Head of caudate nucleus (tissue), 42 donors: ENCODE data around the gene STK38.
"Not testable (repeated sequence)": the region's sequence is repeated elsewhere in the genome, so short reads cannot be mapped to it uniquely, and the experiment has no call there.

Experiments used
- DNase-seq, 42 donors: peaks; one replicate each; pipeline versions ENCODE4 v3.0.0 to v3.0.0-alpha.2; 2020 to 2021; ENCODE audit warnings: mixed read lengths in 7 of 42
- intact Hi-C: fragments of 100-400 bp; cut with DNase I; formaldehyde crosslinking; loops from one replicate; pipeline ENCODE4 v1.15.0; 2022

The STK38 gene

DNA sequence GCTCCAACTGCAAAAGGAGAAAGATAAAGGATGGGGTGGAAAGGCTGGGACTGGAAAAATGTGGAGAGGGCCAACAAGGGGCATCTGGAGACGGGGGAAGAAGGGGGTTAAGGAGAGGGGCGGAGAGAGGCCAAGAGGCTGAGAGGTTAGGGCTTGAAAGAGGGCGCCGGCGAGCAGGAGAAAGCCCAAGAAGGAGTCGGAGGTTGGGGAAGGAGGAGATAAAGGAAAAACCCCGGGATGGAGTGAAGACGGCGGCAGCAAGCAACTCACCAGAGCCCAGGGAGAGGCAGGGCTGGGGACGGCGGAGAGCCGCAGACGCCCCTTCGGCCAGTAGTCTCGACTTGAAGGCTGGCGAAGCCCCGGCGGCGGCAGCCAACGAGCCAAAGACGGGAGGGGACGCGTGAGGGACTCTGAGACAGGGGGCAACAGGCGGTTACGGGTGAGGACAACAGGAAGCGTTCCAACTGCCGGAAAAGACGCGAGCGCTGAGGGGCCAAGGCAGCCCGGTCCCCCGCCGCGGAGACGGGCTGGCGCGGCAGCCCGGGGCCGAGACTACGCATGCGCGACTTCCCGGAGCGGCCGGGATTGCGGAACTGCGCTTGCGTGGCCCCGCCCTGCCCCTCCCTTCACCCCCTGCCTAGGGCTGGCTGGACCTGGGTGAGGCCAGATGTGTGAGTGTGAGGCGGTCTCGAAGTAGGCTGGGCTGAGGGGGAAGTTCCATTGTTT is at the start of gene STK38:
Gene STK38 (minus strand): TSS at position 560 of the 726 bp plus-strand sequence. CDS start 7,277 bp downstream, outside the sequence.
- DNase-seq = peak; percentile 68 to 96 (median 90)
- intact Hi-C loops = loop anchor here (2.0 to 5.0 kb wide), 3 partner anchors 46 to 125 kb away; partner anchors contain the start of genes KCTD20 and PXT1

DNA sequence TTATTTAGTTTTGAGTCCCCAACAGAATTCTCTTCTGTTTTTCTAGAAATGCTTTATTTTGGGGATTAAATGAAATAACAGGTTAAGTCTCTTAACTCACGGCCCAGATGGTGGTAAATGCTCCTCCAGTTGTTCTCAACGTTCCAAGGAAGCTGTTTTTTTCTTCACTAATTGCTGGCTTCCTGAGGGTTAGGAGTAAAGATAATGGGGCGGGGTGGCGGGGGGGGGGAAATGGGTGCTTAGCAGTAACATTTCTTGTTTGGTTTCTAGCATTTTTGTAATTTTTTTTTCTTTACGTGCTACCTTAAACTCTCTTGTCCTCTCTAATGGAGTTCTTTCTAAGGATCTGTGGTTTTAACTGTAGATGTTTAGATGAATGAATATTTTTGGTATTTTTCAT is 49.1 kb upstream of the STK38 start:
- DNase-seq = no peak
- intact Hi-C loops = no loop called here

DNA sequence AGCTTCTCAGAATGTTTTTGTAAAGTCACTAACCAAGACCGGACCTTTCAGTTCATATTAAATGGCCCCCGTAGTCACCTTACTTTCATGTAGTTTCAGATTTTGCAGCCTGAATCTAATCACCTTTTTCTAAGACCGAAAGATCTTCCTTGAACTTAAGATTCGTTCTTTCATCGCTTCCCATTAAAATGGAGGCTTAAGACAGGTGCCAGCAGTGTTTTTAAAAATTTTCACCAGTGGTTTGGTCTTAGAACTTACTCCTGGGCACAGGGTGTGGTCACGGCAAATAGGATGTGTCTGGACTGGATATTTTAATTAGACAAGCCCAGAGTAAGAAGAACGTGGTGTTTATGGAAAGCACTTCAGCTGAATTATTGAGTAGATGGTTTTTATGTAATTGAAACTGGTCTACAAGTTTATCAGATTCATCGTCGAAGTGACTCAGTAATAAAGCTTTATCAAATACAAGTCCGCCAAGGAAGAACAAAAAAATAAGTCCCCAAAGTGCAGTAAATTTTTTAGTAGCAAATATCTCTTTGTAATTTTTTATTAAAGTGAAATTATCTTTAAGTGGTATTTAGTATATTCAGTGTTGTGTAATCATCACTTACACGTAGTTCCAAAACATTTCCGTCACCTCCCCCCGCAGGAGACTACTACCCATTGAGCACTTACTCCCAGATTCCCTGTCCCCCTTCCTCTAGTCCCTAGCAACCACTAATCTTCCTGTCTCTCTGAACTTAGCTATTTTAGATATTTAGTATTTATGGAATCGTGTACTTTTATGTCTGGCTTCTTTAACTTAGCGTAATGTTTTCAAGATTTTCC is 47.8 kb upstream of the STK38 start:
- peak in 19 of 42 donors; percentile 13 to 69 (median 38) for DNase-seq
- intact Hi-C loops = loop anchor here (2.0 kb wide), 2 partner anchors 152 to 172 kb away; partner anchors contain the start of genes KCTD20 and PXT1

DNA sequence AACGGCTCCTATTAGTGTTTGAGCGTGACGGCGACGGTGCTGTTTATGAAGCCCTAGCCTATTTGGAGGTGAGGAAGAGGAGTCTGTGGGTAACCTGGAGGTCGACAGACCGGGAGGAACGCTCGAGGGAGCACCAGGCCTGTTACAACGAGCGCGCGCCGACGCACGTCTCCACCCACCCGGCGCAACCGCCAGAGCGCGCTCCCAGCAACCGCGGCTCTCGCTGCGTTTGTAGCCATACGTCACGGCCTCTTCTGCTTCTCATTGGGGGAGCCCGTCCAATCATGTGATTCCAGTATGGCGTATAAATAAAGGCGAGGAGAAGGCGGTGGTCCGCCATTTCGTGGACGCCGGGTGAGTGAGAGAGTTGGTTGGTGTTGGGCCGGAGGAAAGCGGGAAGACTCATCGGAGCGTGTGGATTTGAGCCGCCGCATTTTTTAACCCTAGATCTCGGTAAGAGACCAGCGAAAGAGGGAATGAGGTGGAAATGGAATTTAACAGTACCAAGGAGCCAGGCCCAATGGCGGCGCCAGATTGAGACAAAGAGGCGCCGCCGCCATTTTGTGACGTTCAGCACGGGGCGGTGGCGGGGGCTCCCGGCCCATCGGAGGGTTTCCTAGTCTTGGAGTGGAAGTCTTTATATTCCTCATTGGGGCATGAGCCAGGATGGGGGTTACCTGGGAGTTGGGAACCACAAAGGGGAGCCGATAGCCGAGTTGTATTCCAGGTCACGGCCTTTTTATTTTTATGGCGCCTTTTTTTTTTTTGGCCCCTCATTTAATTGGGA is 46.9 kb upstream of the STK38 start, which contains the start of gene SRSF3:
Gene SRSF3 (plus strand): TSS at position 334 of the 787 bp plus-strand sequence. CDS start 2,401 bp downstream, outside the sequence.
- intact Hi-C loops = loop anchor here (2.0 kb wide), 2 partner anchors 151 to 171 kb away; partner anchors contain the start of genes KCTD20 and PXT1
- DNase-seq = peak; percentile 92 to 99 (median 98)

DNA sequence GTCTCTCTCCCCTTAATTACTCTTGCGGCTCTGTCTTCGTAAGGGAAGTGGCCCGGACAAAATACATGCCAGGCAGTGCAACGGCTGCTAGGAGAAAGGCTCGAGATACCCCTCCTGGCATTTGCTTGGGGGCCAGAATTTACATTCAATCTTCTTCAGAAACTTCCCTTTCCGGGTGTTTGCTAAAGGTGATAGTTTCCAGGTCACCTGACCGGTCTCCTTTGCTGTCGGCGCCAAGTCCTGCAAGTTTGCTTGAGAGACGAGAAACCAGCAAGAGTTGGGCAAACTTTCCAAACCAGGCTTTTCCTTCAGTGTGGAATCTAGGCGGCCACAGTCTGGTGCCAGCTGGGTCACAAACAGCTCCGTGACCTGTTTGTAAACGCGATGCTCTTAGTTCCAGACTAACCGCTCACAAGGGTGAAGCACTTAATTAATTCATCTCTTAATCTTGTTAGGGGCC is 46.3 kb upstream of the STK38 start:
- intact Hi-C loops = loop anchor here (2.0 kb wide), 3 partner anchors 47 to 171 kb away; partner anchors contain the start of genes KCTD20, PXT1 and STK38
- peak; percentile 38 to 83 (median 67) for DNase-seq

DNA sequence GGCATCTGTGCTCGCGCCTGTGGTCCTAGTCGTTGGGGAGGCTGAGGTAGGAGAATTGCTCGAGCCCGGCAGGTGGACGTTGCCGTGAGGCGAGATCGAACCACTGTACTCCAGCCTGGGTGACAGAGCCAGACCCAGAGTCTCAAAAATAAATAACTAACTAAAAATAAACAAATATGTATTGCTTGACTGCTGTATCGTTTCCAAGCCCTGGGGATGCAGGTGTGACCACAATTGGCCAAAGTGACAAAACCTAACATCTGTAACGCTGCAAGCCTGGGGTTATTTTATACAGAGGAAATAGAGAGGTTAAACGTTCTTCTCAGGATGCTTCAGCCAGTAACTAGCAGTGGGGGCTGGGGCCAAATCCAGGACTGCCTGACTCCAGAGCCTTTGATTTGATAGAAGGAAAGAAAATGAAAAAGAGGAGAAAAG is 45.0 kb upstream of the STK38 start:
- intact Hi-C loops = loop anchor here (2.0 kb wide), 1 partner anchor 45 kb away; the partner anchor contains the start of gene STK38
- DNase-seq = no peak

DNA sequence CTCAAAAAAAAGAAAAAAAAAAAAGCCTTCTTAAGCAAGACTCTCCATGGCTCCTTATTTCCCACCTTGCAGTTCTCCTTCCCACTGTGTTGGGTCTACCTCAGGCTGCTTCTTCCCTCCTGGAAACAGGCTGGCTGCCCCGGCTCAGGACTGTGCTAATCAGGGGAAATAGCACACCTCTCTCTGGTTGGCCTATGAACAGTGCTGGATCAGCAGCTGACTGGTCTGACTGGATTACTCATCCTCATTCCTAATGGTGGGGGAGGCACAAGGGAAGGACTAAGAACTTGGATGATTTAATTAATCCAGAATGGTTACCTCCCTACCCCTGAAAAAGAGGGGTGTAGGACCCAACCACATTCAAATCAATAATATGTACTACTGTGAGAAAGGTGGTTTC is 43.0 kb upstream of the STK38 start:
- intact Hi-C loops = no loop called here

DNA sequence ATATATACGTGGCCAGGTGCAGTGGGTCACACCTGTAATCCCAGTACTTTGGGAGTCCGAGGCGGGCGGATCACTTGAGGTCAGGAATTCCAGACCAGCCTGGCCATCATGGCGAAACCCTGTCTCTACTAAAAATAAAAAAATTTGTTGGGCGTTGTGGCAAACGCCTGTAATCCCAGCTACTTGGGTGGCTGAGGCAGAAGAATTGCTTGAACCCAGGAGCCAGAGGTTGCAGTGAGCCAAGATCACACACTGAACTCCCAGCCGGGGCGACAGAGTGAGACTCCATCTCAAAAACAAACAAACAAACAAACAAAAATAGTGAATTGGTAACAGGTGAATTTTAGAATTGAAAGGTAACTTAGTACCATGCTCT is 41.7 kb upstream of the STK38 start:
- DNase-seq, intact Hi-C loops: not testable (repeated sequence)

More for the DNA sequence above, 43.0 kb upstream of the STK38 start:
- no peak for DNase-seq

DNA sequence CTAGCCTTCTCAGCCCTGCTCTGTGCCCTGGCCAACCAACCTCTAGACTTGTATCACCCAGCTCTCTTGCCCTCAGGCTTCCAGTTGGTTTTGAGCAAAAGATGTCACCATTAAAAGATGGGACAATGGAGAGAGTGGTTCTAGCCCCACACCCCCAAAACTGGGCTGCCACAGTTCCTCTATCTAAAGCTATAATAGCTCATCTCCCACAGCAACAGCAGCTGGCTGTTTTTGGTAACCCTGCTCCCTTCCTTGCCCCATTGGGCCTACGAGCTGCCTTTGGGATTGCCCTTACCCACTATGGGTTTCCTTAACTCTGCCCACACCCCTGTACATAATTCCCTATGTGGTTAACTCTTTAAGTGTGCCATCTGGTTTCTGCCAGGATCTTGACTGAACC is 39.3 kb upstream of the STK38 start:
- DNase-seq = no peak
- intact Hi-C loops = no loop called here

DNA sequence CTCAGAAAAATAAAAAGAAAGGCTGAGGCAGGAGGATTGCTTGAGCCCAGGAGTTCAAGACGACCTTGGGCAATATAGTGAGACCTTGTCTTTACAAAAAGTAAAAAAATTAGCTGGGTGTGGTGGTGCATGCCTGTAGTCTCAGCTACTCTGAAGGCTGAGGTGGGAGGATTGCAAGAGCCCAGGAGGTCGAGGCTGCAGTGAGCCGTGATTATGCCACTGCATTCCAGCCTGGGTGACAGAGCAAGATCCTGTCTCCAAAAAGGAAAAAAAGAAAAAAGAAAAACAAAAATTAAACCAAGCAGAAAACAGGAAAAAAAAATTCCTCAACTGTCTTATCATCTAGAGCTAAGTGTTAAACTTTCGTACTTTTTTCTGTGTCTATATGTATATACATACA is 34.4 kb upstream of the STK38 start:
- intact Hi-C loops = no loop called here
- DNase-seq = no peak

DNA sequence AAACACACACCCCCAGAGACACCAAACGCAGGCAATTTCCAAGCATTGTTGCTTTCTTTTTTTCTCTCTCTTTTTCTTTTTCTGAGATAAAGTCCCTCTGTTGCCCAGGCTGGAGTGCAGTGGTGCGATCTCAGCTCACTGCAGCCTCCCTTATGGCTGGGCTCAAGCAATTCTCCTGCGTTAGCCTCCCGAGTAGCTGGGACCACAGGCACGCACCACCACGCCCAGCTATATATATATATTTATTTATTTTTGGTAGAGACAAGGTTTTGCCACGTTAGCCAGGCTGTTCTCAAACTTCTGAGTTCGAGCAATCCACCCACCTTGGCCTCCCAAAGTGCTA is 32.9 kb upstream of the STK38 start:
- DNase-seq = no peak
- intact Hi-C loops = no loop called here

DNA sequence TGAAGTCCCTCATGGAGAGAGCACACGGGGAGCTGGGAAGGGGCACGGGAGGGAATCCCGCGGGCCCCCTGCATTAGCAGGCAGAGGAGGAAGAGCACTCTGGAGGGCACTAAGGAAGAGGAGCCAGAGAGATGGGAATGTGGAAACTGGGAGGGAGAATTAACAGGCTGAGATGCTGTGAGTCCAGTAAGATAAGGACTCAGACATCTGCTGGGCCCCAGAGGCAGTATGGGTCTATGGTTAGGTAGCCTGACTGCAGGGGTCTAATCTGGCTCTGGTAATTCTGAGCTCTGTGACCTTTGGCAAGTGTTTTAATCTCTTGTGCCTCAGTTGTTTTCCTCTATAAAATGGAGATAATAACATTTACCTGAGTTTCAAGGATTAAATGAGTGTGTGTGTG is 31.2 kb upstream of the STK38 start:
- DNase-seq = no peak
- intact Hi-C loops = no loop called here

DNA sequence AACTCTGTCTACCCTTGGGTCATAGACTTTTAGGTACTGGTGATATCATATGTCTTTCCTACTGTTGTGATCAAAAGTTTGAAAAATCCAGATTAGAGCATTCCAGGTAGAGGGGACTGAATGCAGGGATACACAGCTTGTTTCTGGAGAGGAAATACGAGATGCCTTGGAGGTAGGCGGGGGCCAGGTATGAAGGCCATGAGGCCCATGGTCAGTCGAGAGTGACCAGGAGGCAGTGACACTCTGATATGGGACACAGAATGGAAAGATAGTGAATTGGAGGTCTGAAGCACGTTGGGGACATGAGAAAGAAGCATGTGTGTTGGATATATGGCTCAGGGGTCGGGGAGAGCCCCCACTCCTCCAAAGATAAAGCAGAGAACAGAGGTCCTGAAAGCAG is 30.8 kb upstream of the STK38 start:
- no peak for DNase-seq

DNA sequence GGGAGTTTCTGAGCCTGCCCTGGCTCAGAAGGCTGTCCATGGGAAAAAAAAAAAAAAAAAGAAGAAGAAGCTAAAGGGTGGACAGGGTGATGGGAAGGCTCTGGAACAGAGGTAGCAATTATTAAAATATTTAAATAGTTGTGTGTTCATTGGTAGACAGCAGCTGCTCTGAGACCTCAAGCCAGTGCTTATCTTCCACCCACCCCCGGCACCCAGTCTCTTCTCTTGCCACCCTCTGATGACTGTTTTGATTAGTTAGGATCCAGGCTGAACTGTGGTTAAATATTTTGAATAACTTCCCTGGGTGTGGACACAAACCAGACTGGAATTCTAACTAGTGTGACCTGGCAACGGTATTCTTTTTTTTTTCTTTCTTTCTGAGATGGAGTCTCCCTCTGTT is 30.0 kb upstream of the STK38 start:
- DNase-seq = no peak

More for the DNA sequence above, 30.8 kb upstream of the STK38 start:
- intact Hi-C loops = no loop called here

DNA sequence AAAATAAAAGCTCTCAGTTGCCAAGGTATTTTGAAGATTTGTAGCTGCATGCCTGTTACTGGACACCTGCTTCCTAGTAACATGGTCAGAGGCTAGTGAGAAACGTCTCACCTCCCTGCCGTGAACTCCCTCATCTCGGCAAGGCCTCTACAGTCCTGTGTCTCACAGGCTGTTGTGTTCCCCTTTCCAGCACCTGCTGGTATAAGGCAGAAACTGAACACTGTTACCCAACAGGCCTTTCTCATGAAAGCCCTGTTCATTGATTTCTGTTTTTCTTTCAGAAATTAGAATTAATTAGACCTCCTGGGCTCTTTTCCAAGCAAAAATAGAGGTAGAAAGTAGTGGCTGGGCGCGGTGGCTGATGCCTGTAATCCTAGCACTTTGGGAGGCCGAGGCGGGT is 29.3 kb upstream of the STK38 start:
- no peak for DNase-seq
- intact Hi-C loops = no loop called here

More for the DNA sequence above, 30.0 kb upstream of the STK38 start:
- intact Hi-C loops = no loop called here

DNA sequence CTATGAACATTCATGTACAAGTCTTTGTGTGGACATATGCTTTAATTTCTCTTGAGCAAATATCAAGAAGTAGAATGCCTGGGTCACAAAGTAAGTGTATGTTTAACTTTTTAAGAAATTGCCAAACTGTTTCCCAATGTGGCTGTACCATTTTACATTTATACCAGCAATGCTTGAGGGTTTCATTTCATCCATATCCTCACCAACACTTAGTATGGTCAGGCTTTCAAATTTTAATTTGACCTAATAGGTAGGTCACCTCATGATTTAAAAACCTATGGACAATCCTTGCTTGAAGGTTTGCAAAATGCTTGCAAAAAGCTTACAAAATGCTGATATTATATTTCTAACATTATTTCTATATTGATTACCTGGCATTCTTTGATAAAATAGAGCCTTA is 27.4 kb upstream of the STK38 start:
- no peak for DNase-seq
- intact Hi-C loops = no loop called here

DNA sequence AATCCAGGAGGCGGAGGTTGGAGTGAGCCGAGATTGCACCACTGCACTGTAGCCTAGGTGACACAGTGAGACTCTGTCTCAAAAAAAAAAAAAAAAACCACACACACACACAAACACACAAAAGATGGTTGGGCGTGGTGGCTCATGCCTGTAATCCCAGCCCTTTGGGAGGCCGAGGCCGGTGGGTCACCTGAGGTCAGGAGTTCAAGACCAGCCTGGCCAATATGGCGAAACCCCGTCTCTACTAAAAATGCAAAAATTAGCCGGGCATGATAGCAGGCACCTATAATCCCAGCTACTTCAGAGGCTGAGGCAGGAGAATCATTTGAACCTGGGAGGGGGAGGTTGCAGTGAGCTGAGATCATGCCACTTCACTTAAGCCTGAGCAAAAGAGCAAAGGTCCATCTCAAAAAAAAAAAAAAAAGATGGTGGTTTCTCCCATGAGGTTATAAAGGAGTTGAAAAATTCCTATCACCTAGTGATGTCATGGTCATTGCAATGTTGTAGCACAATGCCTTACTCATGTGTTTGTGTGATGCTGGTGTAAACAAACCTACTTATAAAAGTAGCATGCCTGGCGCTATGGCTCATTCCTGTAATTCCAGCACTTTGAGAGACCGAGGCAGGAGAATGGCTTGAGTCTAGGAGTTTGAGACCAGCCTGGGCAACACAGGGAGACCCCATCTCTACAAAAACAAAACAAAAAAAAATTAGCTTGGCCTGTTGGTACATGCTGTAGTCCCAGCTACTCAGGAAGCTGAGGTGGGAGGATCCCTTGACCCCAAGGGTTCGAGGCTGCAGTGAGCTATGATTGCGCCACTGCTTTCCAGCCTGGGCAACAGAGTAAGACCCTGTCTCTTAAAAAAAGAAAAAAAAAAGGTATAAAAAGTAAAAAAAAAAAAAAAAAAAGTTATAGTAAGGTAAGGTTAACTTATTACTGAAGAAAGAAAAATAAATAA is 25.4 kb upstream of the STK38 start:
- intact Hi-C loops, DNase-seq: not testable (repeated sequence)
